ENCODE measurements around the gene TRPV4. TPM values are rescaled to one million over a fixed set of nuclear protein-coding genes. Genes with fewer than 3 reads are reported as not detected.

TRPV4 gene
- total RNA-seq, 1 experiment from 2014 or later = not detected

- H3K4me2 ChIP-seq (ENCODE audit: low read depth, low read length, poor library complexity, severe bottlenecking) = no peak overlapping the region
Measured at GRCh38 chr12:109739747-109740693, 93.2 kb downstream of the TRPV4 start.

GRCh38 chr12:109738878-109739665 lies 94.1 kb downstream of the TRPV4 start:
- Histone ChIP-seq H3K9me3 (ENCODE audit: low read length) (no peaks in the 10 kb centered on the region), H3K79me2 (ENCODE audit: low read length) (no peaks in the 10 kb centered on the region), H3K9me2 (replicated peaks; ENCODE audit: insufficient read depth, low read length) (no peaks in the 10 kb centered on the region), H2AFZ (ENCODE audit: low read length) (no peak overlapping the region), H4K20me1 (ENCODE audit: insufficient read depth, low read depth, low read length) (0 out of 2 replicates have a peak, but pooled peaks cover 12% of the 10 kb centered on the region), H3K4me3 (ENCODE audit: low read length) (no peak overlapping the region), H3K27me3 (ENCODE audit: low read length) (no peaks in the 10 kb centered on the region), H3K9ac (ENCODE audit: low read length) (no peak overlapping the region), H3K4me2 (ENCODE audit: low read depth, low read length, poor library complexity, severe bottlenecking) (no peak overlapping the region), H3K4me1 (ENCODE audit: low read length) (no peaks in the 10 kb centered on the region), H3K27ac (ENCODE audit: low read length) (no peak overlapping the region), H3K36me3 (ENCODE audit: insufficient read depth, low read length) (no peaks in the 10 kb centered on the region)
- DNase-seq = no peak

More at GRCh38 chr12:109739747-109740693, 93.2 kb downstream of the TRPV4 start:
- no peak overlapping the region for H3K27ac ChIP-seq (ENCODE audit: low read length)
- no peak overlapping the region for H2AFZ ChIP-seq (ENCODE audit: low read length)
- H3K9ac ChIP-seq (ENCODE audit: low read length) = no peak overlapping the region
- no peak overlapping the region for H3K4me3 ChIP-seq (ENCODE audit: low read length)
- no peaks in the 10 kb centered on the region for H3K36me3 ChIP-seq (ENCODE audit: insufficient read depth, low read length)
- no peaks in the 10 kb centered on the region for H3K4me1 ChIP-seq (ENCODE audit: low read length)
- no peaks in the 10 kb centered on the region for H3K9me3 ChIP-seq (ENCODE audit: low read length)
- no peaks in the 10 kb centered on the region for H3K79me2 ChIP-seq (ENCODE audit: low read length)
- H3K9me2 ChIP-seq (replicated peaks; ENCODE audit: insufficient read depth, low read length) = no peaks in the 10 kb centered on the region
- H4K20me1 ChIP-seq (ENCODE audit: insufficient read depth, low read depth, low read length) = 0 out of 2 replicates have a peak, but pooled peaks cover 12% of the 10 kb centered on the region
- peak; percentile 79 for DNase-seq
- H3K27me3 ChIP-seq (ENCODE audit: low read length) = no peaks in the 10 kb centered on the region

GRCh38 chr12:109738209-109738608 lies 95.0 kb downstream of the TRPV4 start:
- Histone ChIP-seq H3K9ac (ENCODE audit: low read length) (no peak overlapping the region), H3K4me2 (ENCODE audit: low read depth, low read length, poor library complexity, severe bottlenecking) (no peak overlapping the region), H3K79me2 (ENCODE audit: low read length) (no peaks in the 10 kb centered on the region), H3K27ac (ENCODE audit: low read length) (no peak overlapping the region), H3K9me2 (replicated peaks; ENCODE audit: insufficient read depth, low read length) (no peaks in the 10 kb centered on the region), H3K9me3 (ENCODE audit: low read length) (no peaks in the 10 kb centered on the region), H3K27me3 (ENCODE audit: low read length) (no peaks in the 10 kb centered on the region), H3K4me3 (ENCODE audit: low read length) (no peak overlapping the region), H4K20me1 (ENCODE audit: insufficient read depth, low read depth, low read length) (0 out of 2 replicates have a peak, but pooled peaks cover 12% of the 10 kb centered on the region), H2AFZ (ENCODE audit: low read length) (no peak overlapping the region), H3K36me3 (ENCODE audit: insufficient read depth, low read length) (no peaks in the 10 kb centered on the region), H3K4me1 (ENCODE audit: low read length) (no peaks in the 10 kb centered on the region)
- DNase-seq = no peak

GRCh38 chr12:109737631-109738030 lies 95.6 kb downstream of the TRPV4 start:
- Histone ChIP-seq H3K4me2 (ENCODE audit: low read depth, low read length, poor library complexity, severe bottlenecking) (no peak overlapping the region), H3K27me3 (ENCODE audit: low read length) (no peaks in the 10 kb centered on the region), H3K9me3 (ENCODE audit: low read length) (no peaks in the 10 kb centered on the region), H3K9ac (ENCODE audit: low read length) (no peak overlapping the region), H3K4me3 (ENCODE audit: low read length) (no peak overlapping the region), H3K4me1 (ENCODE audit: low read length) (no peaks in the 10 kb centered on the region), H4K20me1 (ENCODE audit: insufficient read depth, low read depth, low read length) (peaks cover 12% of the 10 kb centered on the region; the same call in 1 of the 2 replicates), H3K79me2 (ENCODE audit: low read length) (no peaks in the 10 kb centered on the region), H3K9me2 (replicated peaks; ENCODE audit: insufficient read depth, low read length) (no peaks in the 10 kb centered on the region), H2AFZ (ENCODE audit: low read length) (no peak overlapping the region), H3K27ac (ENCODE audit: low read length) (no peak overlapping the region), H3K36me3 (ENCODE audit: insufficient read depth, low read length) (no peaks in the 10 kb centered on the region)
- no peak for DNase-seq

- Histone ChIP-seq H2AFZ (ENCODE audit: low read length) (no peak overlapping the region), H3K4me2 (ENCODE audit: low read depth, low read length, poor library complexity, severe bottlenecking) (no peak overlapping the region), H3K36me3 (ENCODE audit: insufficient read depth, low read length) (no peaks in the 10 kb centered on the region), H3K9ac (ENCODE audit: low read length) (no peak overlapping the region), H3K27me3 (ENCODE audit: low read length) (no peaks in the 10 kb centered on the region), H3K4me1 (ENCODE audit: low read length) (no peaks in the 10 kb centered on the region), H3K4me3 (ENCODE audit: low read length) (no peak overlapping the region), H4K20me1 (ENCODE audit: insufficient read depth, low read depth, low read length) (peaks cover 12% of the 10 kb centered on the region; the same call in 1 of the 2 replicates), H3K27ac (ENCODE audit: low read length) (no peak overlapping the region), H3K9me3 (ENCODE audit: low read length) (no peaks in the 10 kb centered on the region), H3K79me2 (ENCODE audit: low read length) (no peaks in the 10 kb centered on the region), H3K9me2 (replicated peaks; ENCODE audit: insufficient read depth, low read length) (no peaks in the 10 kb centered on the region)
- no peak for DNase-seq
Measured at GRCh38 chr12:109737126-109737525, 96.1 kb downstream of the TRPV4 start.

- H4K20me1 ChIP-seq (ENCODE audit: insufficient read depth, low read depth, low read length) = peaks cover 12% of the 10 kb centered on the region; the same call in 1 of the 2 replicates
- no peak overlapping the region for H2AFZ ChIP-seq (ENCODE audit: low read length)
- no peak overlapping the region for H3K4me3 ChIP-seq (ENCODE audit: low read length)
- no peaks in the 10 kb centered on the region for H3K9me3 ChIP-seq (ENCODE audit: low read length)
- no peaks in the 10 kb centered on the region for H3K9me2 ChIP-seq (replicated peaks; ENCODE audit: insufficient read depth, low read length)
- no peak overlapping the region for H3K9ac ChIP-seq (ENCODE audit: low read length)
- H3K27me3 ChIP-seq (ENCODE audit: low read length) = no peaks in the 10 kb centered on the region
- H3K27ac ChIP-seq (ENCODE audit: low read length) = no peak overlapping the region
- H3K36me3 ChIP-seq (ENCODE audit: insufficient read depth, low read length) = no peaks in the 10 kb centered on the region
- no peak overlapping the region for H3K4me2 ChIP-seq (ENCODE audit: low read depth, low read length, poor library complexity, severe bottlenecking)
- H3K4me1 ChIP-seq (ENCODE audit: low read length) = no peaks in the 10 kb centered on the region
- peak; percentile 68 for DNase-seq
- no peaks in the 10 kb centered on the region for H3K79me2 ChIP-seq (ENCODE audit: low read length)
Measured at GRCh38 chr12:109736552-109737108, 96.6 kb downstream of the TRPV4 start.

- H4K20me1 ChIP-seq (ENCODE audit: insufficient read depth, low read depth, low read length) = peaks cover 12% of the 10 kb centered on the region; the same call in 1 of the 2 replicates
- DNase-seq = no peak
- no peak overlapping the region for H3K9ac ChIP-seq (ENCODE audit: low read length)
- no peaks in the 10 kb centered on the region for H3K79me2 ChIP-seq (ENCODE audit: low read length)
- no peak overlapping the region for H2AFZ ChIP-seq (ENCODE audit: low read length)
- no peaks in the 10 kb centered on the region for H3K9me3 ChIP-seq (ENCODE audit: low read length)
- H3K4me3 ChIP-seq (ENCODE audit: low read length) = no peak overlapping the region
- no peak overlapping the region for H3K4me2 ChIP-seq (ENCODE audit: low read depth, low read length, poor library complexity, severe bottlenecking)
- H3K36me3 ChIP-seq (ENCODE audit: insufficient read depth, low read length) = no peaks in the 10 kb centered on the region
- no peaks in the 10 kb centered on the region for H3K9me2 ChIP-seq (replicated peaks; ENCODE audit: insufficient read depth, low read length)
- no peak overlapping the region for H3K27ac ChIP-seq (ENCODE audit: low read length)
- no peaks in the 10 kb centered on the region for H3K27me3 ChIP-seq (ENCODE audit: low read length)
- H3K4me1 ChIP-seq (ENCODE audit: low read length) = no peaks in the 10 kb centered on the region
Measured at GRCh38 chr12:109735825-109736551, 97.2 kb downstream of the TRPV4 start.

Data from Karpas-422 (cell line).